A673 (cell line): Measurements from ENCODE around the gene MAGI1.

Source experiments
- EZH2 ChIP-seq: fragments of 200-600 bp; sonication (generic); IDR thresholded peaks from 2 replicates; pipeline ENCODE4 v1.6.1; 2017; ENCODE audit warnings: borderline replicate concordance, low read depth, mild to moderate bottlenecking, mixed read lengths, antibody characterized with exemption, low read length; ENCODE audit not compliant: poor library complexity, severe bottlenecking
- TF ChIP-seq, protein P1 (sequence below): fragments of 300-800, 200-600 bp; sonication (generic); conservative IDR thresholded peaks from 2 replicates; pipeline ENCODE4 v1.5.1; 2017; ENCODE audit warnings: low read depth, mild to moderate bottlenecking, antibody characterized with exemption, low read length, moderate library complexity, mixed read lengths

GRCh38 chr3:65728138-65728537 lies 310.6 kb downstream of the MAGI1 start:
- TF ChIP-seq, protein P1, sequence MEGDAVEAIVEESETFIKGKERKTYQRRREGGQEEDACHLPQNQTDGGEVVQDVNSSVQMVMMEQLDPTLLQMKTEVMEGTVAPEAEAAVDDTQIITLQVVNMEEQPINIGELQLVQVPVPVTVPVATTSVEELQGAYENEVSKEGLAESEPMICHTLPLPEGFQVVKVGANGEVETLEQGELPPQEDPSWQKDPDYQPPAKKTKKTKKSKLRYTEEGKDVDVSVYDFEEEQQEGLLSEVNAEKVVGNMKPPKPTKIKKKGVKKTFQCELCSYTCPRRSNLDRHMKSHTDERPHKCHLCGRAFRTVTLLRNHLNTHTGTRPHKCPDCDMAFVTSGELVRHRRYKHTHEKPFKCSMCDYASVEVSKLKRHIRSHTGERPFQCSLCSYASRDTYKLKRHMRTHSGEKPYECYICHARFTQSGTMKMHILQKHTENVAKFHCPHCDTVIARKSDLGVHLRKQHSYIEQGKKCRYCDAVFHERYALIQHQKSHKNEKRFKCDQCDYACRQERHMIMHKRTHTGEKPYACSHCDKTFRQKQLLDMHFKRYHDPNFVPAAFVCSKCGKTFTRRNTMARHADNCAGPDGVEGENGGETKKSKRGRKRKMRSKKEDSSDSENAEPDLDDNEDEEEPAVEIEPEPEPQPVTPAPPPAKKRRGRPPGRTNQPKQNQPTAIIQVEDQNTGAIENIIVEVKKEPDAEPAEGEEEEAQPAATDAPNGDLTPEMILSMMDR, result no peak
- TF ChIP-seq EZH2, result no peak
